Duodenal mucosa (tissue), 2 donors: ENCODE measurements around the gene KCNG4.
A peak's percentile ranks its signal among the peaks of the same experiment; 100 is the strongest.

ENCODE experiments used
- H3K27ac ChIP-seq: one replicate; pipeline ENCODE4 v1.7.0; 2013; ENCODE audit warnings: low read depth, low read length
- H3K27me3 ChIP-seq, 2 donors: one replicate each; pipeline ENCODE4 v1.7.0; 2013; ENCODE audit warnings: low read length in 2 of 2, control low read depth in 1 of 2; ENCODE audit not compliant: insufficient read depth in 2 of 2, control insufficient read depth in 1 of 2
- H3K36me3 ChIP-seq, 2 donors: one replicate each; pipeline ENCODE4 v1.7.0; 2013; ENCODE audit warnings: low read length in 2 of 2, control low read depth in 1 of 2; ENCODE audit not compliant: insufficient read depth in 2 of 2, control insufficient read depth in 1 of 2
- H3K4me1 ChIP-seq, 2 donors: one replicate each; pipeline ENCODE4 v1.7.0; 2013; ENCODE audit warnings: low read length in 2 of 2, control low read depth in 1 of 2; ENCODE audit not compliant: insufficient read depth in 2 of 2, control insufficient read depth in 1 of 2
- H3K4me3 ChIP-seq, 2 donors: one replicate each; pipeline ENCODE4 v1.7.0; 2013; ENCODE audit warnings: low read length in 2 of 2, low read depth in 1 of 2
- H3K9ac ChIP-seq, 2 donors: one replicate each; pipeline ENCODE4 v1.7.0; 2013; ENCODE audit warnings: low read length in 2 of 2, low read depth in 1 of 2
- H3K9me3 ChIP-seq, 2 donors: one replicate each; pipeline ENCODE4 v1.7.0; 2013; ENCODE audit warnings: low read length in 2 of 2, control low read depth in 1 of 2; ENCODE audit not compliant: control insufficient read depth in 1 of 2

KCNG4 gene

GRCh38 chr16:84239141-84239769, 557 bp downstream of the KCNG4 start:
- H3K27me3 ChIP-seq, result no peaks in the 10 kb centered on the region
- peaks cover 9 to 13% of the 10 kb centered on the region in 2 donors for H3K4me1 ChIP-seq
- no peak overlapping the region for H3K9ac ChIP-seq
- no peak overlapping the region for H3K27ac ChIP-seq
- H3K9me3 ChIP-seq, result no peaks in the 10 kb centered on the region
- no peak overlapping the region for H3K4me3 ChIP-seq
- H3K36me3 ChIP-seq, result no peaks in the 10 kb centered on the region

GRCh38 chr16:84237994-84238750, 1.6 kb downstream of the KCNG4 start:
- no peaks in the 10 kb centered on the region for H3K36me3 ChIP-seq
- H3K4me3 ChIP-seq, result no peak overlapping the region
- H3K27me3 ChIP-seq, result no peaks in the 10 kb centered on the region
- H3K9me3 ChIP-seq, result no peaks in the 10 kb centered on the region
- H3K27ac ChIP-seq, result no peak overlapping the region
- peaks cover 9 to 13% of the 10 kb centered on the region in 2 donors for H3K4me1 ChIP-seq
- no peak overlapping the region for H3K9ac ChIP-seq

GRCh38 chr16:84236671-84237070, 3.1 kb downstream of the KCNG4 start:
- no peak overlapping the region for H3K4me3 ChIP-seq
- no peaks in the 10 kb centered on the region for H3K27me3 ChIP-seq
- H3K9me3 ChIP-seq, result no peaks in the 10 kb centered on the region

DNA sequence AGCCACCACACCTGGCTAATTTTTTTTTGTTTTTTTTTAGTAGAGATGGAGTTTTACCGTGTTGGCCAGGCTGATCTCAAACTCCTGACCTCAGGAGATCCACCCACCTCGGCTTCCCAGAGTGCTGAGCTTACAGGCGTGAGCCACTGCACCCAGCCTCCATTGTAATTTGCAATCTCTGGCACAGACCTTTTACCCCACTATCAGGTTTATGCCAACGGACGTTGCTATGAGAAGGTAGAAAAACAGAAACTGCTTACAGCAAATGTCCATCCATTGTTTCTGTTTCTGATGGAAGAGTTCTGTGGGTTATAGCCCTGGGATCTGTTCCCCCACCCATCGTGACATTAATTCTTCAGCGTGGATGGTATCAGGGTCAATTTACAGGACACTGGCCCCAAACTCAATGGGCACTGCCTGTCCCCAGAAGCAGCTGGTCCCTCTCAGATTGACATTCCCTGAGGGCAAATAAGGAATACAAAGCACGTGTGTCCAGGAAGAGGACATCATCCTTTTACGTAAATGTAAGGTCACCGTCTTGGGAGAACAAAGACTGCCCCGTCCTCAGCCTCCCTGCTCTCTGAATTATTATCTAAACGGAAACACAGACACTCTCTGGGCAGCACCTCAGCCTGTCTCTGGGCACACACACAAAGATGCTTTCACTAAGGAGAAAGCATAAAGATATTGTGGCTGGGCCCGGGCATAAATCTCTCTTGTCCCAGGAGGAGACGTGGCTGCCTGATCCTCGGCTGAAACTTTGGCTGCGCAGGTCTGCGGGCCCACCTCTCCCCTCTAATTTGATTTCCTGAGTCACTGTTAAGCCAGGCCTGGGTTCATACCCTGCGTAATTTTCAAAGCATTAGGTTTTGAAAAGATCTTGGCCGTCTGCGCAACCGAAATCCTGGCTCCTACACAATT, 5.2 kb downstream of the KCNG4 start:
- Histone ChIP-seq H3K27ac (no peak overlapping the region), H3K4me3 (peak overlapping the region in 1 of 2 donors; percentile 39), H3K9me3 (no peaks in the 10 kb centered on the region)

More at GRCh38 chr16:84236671-84237070, 3.1 kb downstream of the KCNG4 start:
- peaks cover 9 to 13% of the 10 kb centered on the region in 2 donors for H3K4me1 ChIP-seq
- no peak overlapping the region for H3K27ac ChIP-seq
- no peak overlapping the region for H3K9ac ChIP-seq
- H3K36me3 ChIP-seq, result no peaks in the 10 kb centered on the region

DNA sequence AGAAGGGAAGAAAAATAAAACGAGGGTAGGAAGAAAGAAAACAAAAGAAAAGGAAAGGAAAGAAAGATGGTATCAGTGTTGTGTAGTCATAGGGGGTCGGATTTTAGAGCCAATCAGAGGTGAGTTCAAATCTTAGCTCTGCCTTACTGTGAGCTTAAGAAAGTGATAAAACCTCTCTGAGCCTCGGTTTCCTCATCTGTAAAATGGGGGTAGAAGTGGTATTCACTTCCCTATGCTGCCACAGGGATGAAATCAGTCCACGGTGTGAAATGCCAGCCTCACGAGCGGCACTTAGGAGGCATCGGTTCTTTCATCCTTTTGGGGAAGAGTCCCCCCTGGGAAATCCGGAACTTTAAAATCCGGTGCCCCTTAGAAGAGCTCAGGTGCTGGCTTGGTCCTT, 6.1 kb downstream of the KCNG4 start:
- Histone ChIP-seq H3K27ac (no peak overlapping the region), H3K9ac (no peak overlapping the region), H3K4me1 (peaks cover 6 to 9% of the 10 kb centered on the region in 2 donors), H3K4me3 (no peak overlapping the region), H3K9me3 (no peaks in the 10 kb centered on the region), H3K27me3 (no peaks in the 10 kb centered on the region), H3K36me3 (no peaks in the 10 kb centered on the region)

More for the DNA sequence above, 5.2 kb downstream of the KCNG4 start:
- Histone ChIP-seq H3K27me3 (no peaks in the 10 kb centered on the region), H3K4me1 (peaks cover 6 to 9% of the 10 kb centered on the region in 2 donors), H3K36me3 (no peaks in the 10 kb centered on the region), H3K9ac (no peak overlapping the region)

- no peaks in the 10 kb centered on the region for H3K27me3 ChIP-seq
- no peak overlapping the region for H3K9ac ChIP-seq
- H3K36me3 ChIP-seq, result no peaks in the 10 kb centered on the region
- no peak overlapping the region for H3K27ac ChIP-seq
- H3K9me3 ChIP-seq, result no peaks in the 10 kb centered on the region
- H3K4me3 ChIP-seq, result no peak overlapping the region
- peaks cover 6 to 11% of the 10 kb centered on the region in 2 donors for H3K4me1 ChIP-seq
Observed at GRCh38 chr16:84232969-84233368, 6.8 kb downstream of the KCNG4 start.

DNA sequence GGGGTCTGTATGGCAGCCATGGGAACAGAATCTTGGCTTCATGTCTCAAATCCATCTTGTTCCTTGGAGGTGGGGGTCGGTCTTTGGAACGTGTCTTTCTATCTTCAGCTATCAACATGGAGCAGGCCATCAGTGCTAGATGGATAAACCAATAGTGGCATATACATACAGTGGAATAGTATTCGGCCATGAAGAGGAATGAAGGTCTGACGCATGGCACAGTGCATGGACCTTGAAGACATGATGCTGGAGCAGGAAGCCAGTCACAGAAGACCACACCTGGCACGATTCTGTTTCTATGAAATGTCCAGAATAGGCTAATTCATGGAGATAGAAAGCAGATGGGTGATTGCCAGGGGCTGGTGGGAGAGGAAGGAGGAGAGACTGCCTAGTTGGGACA, 7.8 kb downstream of the KCNG4 start:
- H3K4me1 ChIP-seq, result peaks cover 6 to 11% of the 10 kb centered on the region in 2 donors
- H3K27ac ChIP-seq, result no peak overlapping the region
- no peaks in the 10 kb centered on the region for H3K9me3 ChIP-seq
- H3K9ac ChIP-seq, result no peak overlapping the region
- no peaks in the 10 kb centered on the region for H3K36me3 ChIP-seq
- H3K4me3 ChIP-seq, result no peak overlapping the region
- H3K27me3 ChIP-seq, result no peaks in the 10 kb centered on the region

GRCh38 chr16:84229471-84229870, 10.3 kb downstream of the KCNG4 start:
- Histone ChIP-seq H3K9me3 (no peaks in the 10 kb centered on the region), H3K27ac (no peak overlapping the region), H3K4me1 (peaks cover under 1 to 5% of the 10 kb centered on the region in 2 donors), H3K36me3 (no peaks in the 10 kb centered on the region), H3K27me3 (no peaks in the 10 kb centered on the region), H3K4me3 (no peak overlapping the region), H3K9ac (no peak overlapping the region)

DNA sequence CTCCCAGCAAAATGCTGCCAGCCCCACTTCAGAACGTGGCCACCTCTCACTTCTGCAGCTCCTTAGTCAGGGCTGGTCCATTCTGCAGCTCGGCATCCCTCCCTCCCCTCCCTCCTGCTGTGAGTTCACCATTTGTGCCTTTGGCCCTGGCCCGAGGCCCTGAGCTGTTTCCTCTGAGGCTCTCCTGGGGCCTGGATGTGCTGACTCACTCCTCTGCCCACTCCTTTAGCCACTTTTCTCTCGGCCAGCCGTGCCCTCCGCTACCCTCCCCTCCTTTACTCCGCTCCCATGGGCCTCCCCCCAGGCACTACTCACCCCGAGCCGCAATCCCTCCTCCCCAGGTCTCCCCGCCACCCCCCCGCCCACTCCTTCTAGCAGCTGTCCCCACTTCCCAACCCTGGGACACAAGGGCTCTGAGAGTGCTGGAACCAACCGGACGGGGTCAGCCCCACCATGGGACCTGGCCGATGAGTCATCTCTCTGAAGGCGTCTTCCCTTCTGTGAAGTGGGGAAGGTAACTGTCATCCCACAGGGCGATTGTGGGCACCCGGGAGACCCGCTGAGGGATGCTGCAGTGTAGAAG, 11.5 kb downstream of the KCNG4 start:
- no peak overlapping the region for H3K9ac ChIP-seq
- no peak overlapping the region for H3K4me3 ChIP-seq
- no peaks in the 10 kb centered on the region for H3K9me3 ChIP-seq
- H3K27me3 ChIP-seq, result no peaks in the 10 kb centered on the region
- peaks cover 0 to 3% of the 10 kb centered on the region in 2 donors for H3K4me1 ChIP-seq
- H3K36me3 ChIP-seq, result no peaks in the 10 kb centered on the region
- H3K27ac ChIP-seq, result no peak overlapping the region
